GM12878 (cell line): Measurements from ENCODE around the gene TEF. TPM values are rescaled to one million over a fixed set of nuclear protein-coding genes. Genes with fewer than 3 reads are reported as not detected.
A peak's percentile ranks its signal among the peaks of the same experiment; 100 is the strongest.

Source experiments
- BCL11A ChIP-seq: IDR thresholded peaks from 2 replicates; pipeline ENCODE4 v1.6.1; 2011; ENCODE audit warnings: low read depth, low read length
- EP300 ChIP-seq, 2 experiments: fragments of 150-350 bp in 1 of 2; IDR thresholded peaks; 2 replicates each; pipeline ENCODE4 v1.6.1; 2011 to 2012; ENCODE audit warnings: low read depth in 2 of 2, low read length in 2 of 2, borderline replicate concordance in 1 of 2, improper control_type of control experiment in 1 of 2, inconsistent platforms in 1 of 2; ENCODE audit not compliant: control insufficient read depth in 1 of 2
- IKZF1 ChIP-seq: fragments of 450-650 bp; conservative IDR thresholded peaks from 2 replicates; pipeline ENCODE4 v1.6.1; 2017; ENCODE audit warnings: antibody characterized with exemption, mild to moderate bottlenecking
- IRF4 ChIP-seq: IDR thresholded peaks from 2 replicates; pipeline ENCODE4 v1.6.1; 2011; ENCODE audit warnings: low read depth, low read length
- KLF5 ChIP-seq: fragments of 450-650 bp; IDR thresholded peaks from 2 replicates; pipeline ENCODE4 v1.6.1; 2014; ENCODE audit warnings: mild to moderate bottlenecking; ENCODE audit not compliant: partially characterized antibody
- LARP7 ChIP-seq: fragments of 450-650 bp; IDR thresholded peaks from 2 replicates; pipeline ENCODE4 v1.6.1; 2017; ENCODE audit warnings: mild to moderate bottlenecking
- NBN ChIP-seq: fragments of 450-650 bp; IDR thresholded peaks from 2 replicates; pipeline ENCODE4 v1.6.1; 2016
- NR2F1 ChIP-seq: fragments of 450-650 bp; conservative IDR thresholded peaks from 2 replicates; pipeline ENCODE4 v1.6.1; 2017; ENCODE audit warnings: mild to moderate bottlenecking
- NRF1 ChIP-seq: conservative IDR thresholded peaks from 2 replicates; pipeline ENCODE4 v1.6.1; 2011; ENCODE audit warnings: mild to moderate bottlenecking, low read depth, low read length, improper control_type of control experiment
- PAX5 ChIP-seq: IDR thresholded peaks from 2 replicates; pipeline ENCODE4 v1.6.1; 2011; ENCODE audit warnings: low read depth, low read length, borderline replicate concordance
- RAD21 ChIP-seq: IDR thresholded peaks from 2 replicates; pipeline ENCODE4 v1.6.1; 2011; ENCODE audit warnings: mild to moderate bottlenecking, low read depth, low read length, moderate library complexity; ENCODE audit not compliant: insufficient read depth
- RB1 ChIP-seq: fragments of 450-650 bp; formaldehyde crosslinking; IDR thresholded peaks from 2 replicates; pipeline ENCODE4 v1.6.1; 2017; ENCODE audit warnings: mild to moderate bottlenecking, borderline replicate concordance
- RELA ChIP-seq: fragments of 450-650 bp; IDR thresholded peaks from 2 replicates; pipeline ENCODE4 v1.8.0; 2014; ENCODE audit warnings: borderline replicate concordance; ENCODE audit not compliant: partially characterized antibody
- RUNX3 ChIP-seq: IDR thresholded peaks from 2 replicates; pipeline ENCODE4 v1.6.1; 2012; ENCODE audit warnings: low read length, inconsistent platforms
- SMC3 ChIP-seq: IDR thresholded peaks from 2 replicates; pipeline ENCODE4 v1.6.1; 2011; ENCODE audit warnings: low read length, improper control_type of control experiment, borderline replicate concordance
- polyA plus RNA-seq, 11 experiments: library from polyadenylated mRNA; depleted of rRNA in 4 of 11; unstranded in 6 of 11; stranded (reverse) in 5 of 11; fragments of >200 nt; fragmentation: Nextera tagmentation in 4 of 11; fragmentation: Illumina TruSeq in 1 of 11; extraction: Ambion mirVana in 4 of 11; extraction: Trizol in 1 of 11; gene quantifications; 1 replicate in 1 of 11; 2 replicates in 10 of 11; pipeline versions ENCODE4 v1.2.1 to v1.2.3, GENCODE V29; 2011 to 2016; ENCODE audit warnings: inconsistent platforms in 2 of 11, missing spikeins in 2 of 11, low read depth in 1 of 11
- total RNA-seq, 4 experiments: library from RNA; depleted of rRNA in 3 of 4; stranded (reverse); fragments of >200 nt in 3 of 4; fragmentation: Illumina TruSeq in 1 of 4; extraction: Trizol in 1 of 4; gene quantifications; 2 replicates each; pipeline versions ENCODE4 v1.2.1 to v1.2.3, GENCODE V29; 2013 to 2021
- TF ChIP-seq, protein P1 (sequence below): fragments of 450-650 bp; IDR thresholded peaks from 2 replicates; pipeline ENCODE4 v1.6.1; 2016; ENCODE audit warnings: mild to moderate bottlenecking
- TF ChIP-seq, protein P2 (sequence below): fragments of 450-650 bp; IDR thresholded peaks from 2 replicates; pipeline ENCODE4 v1.6.1; 2016; ENCODE audit warnings: mild to moderate bottlenecking

TEF gene
- total and polyA plus RNA-seq, 10 of the 15 experiments (the other 5 are each of a cell fraction or from before 2014, with no cell fraction given): 0.23 to 4.9 (median 3.2) TPM

DNA sequence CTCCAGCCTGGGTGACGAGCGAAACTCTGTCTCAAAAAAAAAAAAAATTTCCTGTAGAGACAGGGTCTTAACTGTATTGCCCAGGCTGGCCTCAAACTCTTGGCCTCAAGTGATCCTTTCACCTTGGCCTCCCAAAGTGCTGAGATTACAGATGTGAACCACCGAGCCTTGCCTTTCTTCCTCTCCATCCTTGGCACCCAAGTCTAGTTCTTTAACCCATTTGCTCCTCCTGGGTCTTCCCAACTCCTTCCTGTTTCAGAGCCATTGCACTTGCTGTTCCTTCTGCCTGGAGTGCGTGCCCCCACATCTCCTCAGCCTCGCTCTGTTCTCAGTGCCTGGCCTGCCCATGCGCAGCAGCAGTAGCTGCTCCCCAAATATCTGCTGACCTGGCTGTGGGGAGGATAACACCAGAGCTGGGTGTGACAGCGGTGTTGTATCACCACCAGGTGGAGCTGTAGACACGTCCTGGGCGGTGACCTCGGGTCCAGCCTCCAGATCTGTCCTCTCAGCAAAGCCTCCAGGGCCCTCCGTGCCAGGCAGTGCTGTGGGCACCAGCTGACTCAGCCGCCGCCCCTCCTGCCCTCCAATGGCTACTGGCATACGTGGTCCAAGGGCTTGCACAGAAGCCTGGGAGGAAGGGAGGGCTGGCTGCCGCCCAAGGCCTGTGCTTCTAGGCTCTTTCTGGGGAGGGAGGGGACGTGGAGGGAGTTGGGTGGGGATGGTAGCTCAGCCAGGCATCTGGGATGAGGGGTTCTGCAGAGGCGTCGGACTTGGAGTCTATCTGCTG lies 22.0 kb downstream of the TEF start (continued):
- TF ChIP-seq LARP7 (peak; percentile 81), RAD21 (peak; percentile 95), NBN (peak; percentile 50; the same call in 1 of the 2 replicates), NRF1 (peak; percentile 48), RELA (peak; percentile 55), IKZF1 (peak; percentile 35; the same call in 1 of the 2 replicates), IRF4 (peak; percentile 45; the same call in 1 of the 2 replicates), SMC3 (peak; percentile 99), KLF5 (peak; percentile 33), BCL11A (no peak), PAX5 (0 out of 2 replicates have a peak, but pooled peaks have one; percentile 41), EP300 (IDR thresholded peaks at IDR 0.05; ENCODE audit: borderline replicate concordance in 1 of 2, control insufficient read depth in 1 of 2, low read depth in 2 of 2, low read length in 2 of 2) (no peak), RUNX3 (peak; percentile 64), NR2F1 (peak; percentile 61), RB1 (peak; percentile 81; the same call in 1 of the 2 replicates)
- TF ChIP-seq, protein P1, sequence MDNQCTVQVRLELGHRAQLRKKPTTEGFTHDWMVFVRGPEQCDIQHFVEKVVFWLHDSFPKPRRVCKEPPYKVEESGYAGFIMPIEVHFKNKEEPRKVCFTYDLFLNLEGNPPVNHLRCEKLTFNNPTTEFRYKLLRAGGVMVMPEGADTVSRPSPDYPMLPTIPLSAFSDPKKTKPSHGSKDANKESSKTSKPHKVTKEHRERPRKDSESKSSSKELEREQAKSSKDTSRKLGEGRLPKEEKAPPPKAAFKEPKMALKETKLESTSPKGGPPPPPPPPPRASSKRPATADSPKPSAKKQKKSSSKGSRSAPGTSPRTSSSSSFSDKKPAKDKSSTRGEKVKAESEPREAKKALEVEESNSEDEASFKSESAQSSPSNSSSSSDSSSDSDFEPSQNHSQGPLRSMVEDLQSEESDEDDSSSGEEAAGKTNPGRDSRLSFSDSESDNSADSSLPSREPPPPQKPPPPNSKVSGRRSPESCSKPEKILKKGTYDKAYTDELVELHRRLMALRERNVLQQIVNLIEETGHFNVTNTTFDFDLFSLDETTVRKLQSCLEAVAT: 0 out of 2 replicates have a peak, but pooled peaks have one; percentile 17
- TF ChIP-seq, protein P2, sequence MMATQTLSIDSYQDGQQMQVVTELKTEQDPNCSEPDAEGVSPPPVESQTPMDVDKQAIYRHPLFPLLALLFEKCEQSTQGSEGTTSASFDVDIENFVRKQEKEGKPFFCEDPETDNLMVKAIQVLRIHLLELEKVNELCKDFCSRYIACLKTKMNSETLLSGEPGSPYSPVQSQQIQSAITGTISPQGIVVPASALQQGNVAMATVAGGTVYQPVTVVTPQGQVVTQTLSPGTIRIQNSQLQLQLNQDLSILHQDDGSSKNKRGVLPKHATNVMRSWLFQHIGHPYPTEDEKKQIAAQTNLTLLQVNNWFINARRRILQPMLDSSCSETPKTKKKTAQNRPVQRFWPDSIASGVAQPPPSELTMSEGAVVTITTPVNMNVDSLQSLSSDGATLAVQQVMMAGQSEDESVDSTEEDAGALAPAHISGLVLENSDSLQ: no peak
